Mesothelial cell of epicardium (in vitro differentiated cells): ENCODE results near the gene BEX3. TPM values are rescaled to one million over a fixed set of nuclear protein-coding genes. Genes with fewer than 3 reads are reported as not detected.
A peak's percentile ranks its signal among the peaks of the same experiment; 100 is the strongest.

ENCODE experiments used
- DNase-seq, 2 experiments: peaks; one replicate each; pipeline ENCODE4 v3.0.0; 2021; ENCODE audit warnings: low spot score in 2 of 2; ENCODE audit not compliant: unreplicated experiment in 2 of 2
- H3K27ac Mint-ChIP-seq: 2 replicates; pipeline ENCODE4 v1.8.0; 2021; ENCODE audit warnings: mixed read lengths
- H3K27me3 Mint-ChIP-seq: 2 replicates; pipeline ENCODE4 v1.8.0; 2021; ENCODE audit warnings: low read depth, mixed read lengths
- H3K36me3 Mint-ChIP-seq: 2 replicates; pipeline ENCODE4 v1.8.0; 2021; ENCODE audit warnings: mixed read lengths
- H3K4me1 Mint-ChIP-seq: 2 replicates; pipeline ENCODE4 v1.8.0; 2021; ENCODE audit warnings: mixed read lengths
- H3K4me3 Mint-ChIP-seq: 2 replicates; pipeline ENCODE4 v1.8.0; 2021; ENCODE audit warnings: mild to moderate bottlenecking, moderate library complexity, mixed read lengths
- H3K9me3 Mint-ChIP-seq: 2 replicates; pipeline ENCODE4 v1.8.0; 2021; ENCODE audit warnings: mixed read lengths
- CTCF ChIP-seq: fragments of 200-600 bp; sonication (generic); IDR thresholded peaks from one replicate; pipeline ENCODE4 v1.5.0; 2021; ENCODE audit warnings: antibody characterized with exemption; ENCODE audit not compliant: unreplicated experiment
- total RNA-seq: library from RNA; stranded (reverse); gene quantifications from 3 replicates; pipeline ENCODE4 v1.2.1, GENCODE V29; 2021

Gene BEX3
- total RNA-seq, 1 donor from 2014 or later = 314 TPM

- H3K4me3 Mint-ChIP-seq = no peak overlapping the region
- peaks cover 15% of the 10 kb centered on the region for H3K9me3 Mint-ChIP-seq
- H3K4me1 Mint-ChIP-seq = no peaks in the 10 kb centered on the region
- DNase-seq = no peak
- no peaks in the 10 kb centered on the region for H3K27me3 Mint-ChIP-seq
- no peaks in the 10 kb centered on the region for H3K36me3 Mint-ChIP-seq
- TF ChIP-seq CTCF = no peak
- no peak overlapping the region for H3K27ac Mint-ChIP-seq
Measured at GRCh38 chrX:103397707-103398106, 21.4 kb downstream of the BEX3 start.

- no peaks in the 10 kb centered on the region for H3K27me3 Mint-ChIP-seq
- peaks cover 8% of the 10 kb centered on the region for H3K9me3 Mint-ChIP-seq
- H3K36me3 Mint-ChIP-seq = no peaks in the 10 kb centered on the region
- no peak for DNase-seq
- H3K4me1 Mint-ChIP-seq = no peaks in the 10 kb centered on the region
- TF ChIP-seq CTCF = no peak
- H3K4me3 Mint-ChIP-seq = no peak overlapping the region
- no peak overlapping the region for H3K27ac Mint-ChIP-seq
Measured at GRCh38 chrX:103398421-103398864, 22.1 kb downstream of the BEX3 start.

GRCh38 chrX:103399744-103400143 is 23.4 kb downstream of the BEX3 start:
- peaks cover 8% of the 10 kb centered on the region for H3K4me1 Mint-ChIP-seq
- no peaks in the 10 kb centered on the region for H3K27me3 Mint-ChIP-seq

GRCh38 chrX:103400931-103401330 is 24.6 kb downstream of the BEX3 start:
- peaks cover 12% of the 10 kb centered on the region for H3K4me1 Mint-ChIP-seq
- no peak overlapping the region for H3K4me3 Mint-ChIP-seq
- no peak overlapping the region for H3K27ac Mint-ChIP-seq
- no peak for TF ChIP-seq CTCF
- no peaks in the 10 kb centered on the region for H3K27me3 Mint-ChIP-seq
- peaks cover 11% of the 10 kb centered on the region for H3K9me3 Mint-ChIP-seq
- DNase-seq = no peak
- H3K36me3 Mint-ChIP-seq = no peaks in the 10 kb centered on the region

More at GRCh38 chrX:103399744-103400143, 23.4 kb downstream of the BEX3 start:
- H3K36me3 Mint-ChIP-seq = no peaks in the 10 kb centered on the region
- no peak overlapping the region for H3K27ac Mint-ChIP-seq
- DNase-seq = no peak
- TF ChIP-seq CTCF = no peak
- no peak overlapping the region for H3K4me3 Mint-ChIP-seq
- H3K9me3 Mint-ChIP-seq = peaks cover 4% of the 10 kb centered on the region

- Mint-ChIP-seq H3K4me3 (peak overlapping the region; percentile 85), H3K36me3 (peaks cover under 1% of the 10 kb centered on the region), H3K27me3 (no peaks in the 10 kb centered on the region), H3K9me3 (peaks cover 10% of the 10 kb centered on the region), H3K4me1 (peaks cover 12% of the 10 kb centered on the region), H3K27ac (peak overlapping the region; percentile 92)
- TF ChIP-seq CTCF = no peak
- DNase-seq = peak in 1 of 2 experiments; percentile 52
Measured at GRCh38 chrX:103404231-103405008, 28.1 kb downstream of the BEX3 start.
